ENCODE results near the gene FBH1. TPM values are rescaled to one million over a fixed set of nuclear protein-coding genes. Genes with fewer than 3 reads are reported as not detected.

Gene FBH1
- total RNA-seq, 1 donor from 2014 or later: 54.5 TPM

- no peak overlapping the region for H3K4me3 ChIP-seq (ENCODE audit: low read depth, low read length)
- FAIRE-seq (no peak), DNase-seq (ENCODE audit: low read depth) (no peak)
- H3K36me3 ChIP-seq (ENCODE audit: control insufficient read depth, insufficient read depth, low read length): no peaks in the 10 kb centered on the region
- no peaks in the 10 kb centered on the region for H3K27me3 ChIP-seq (ENCODE audit: control insufficient read depth, insufficient read depth, low read length)
- no peak for TF ChIP-seq CTCF (IDR thresholded peaks at IDR 0.05; ENCODE audit: insufficient read depth, low read length, severe bottlenecking)
Observed at GRCh38 chr10:5981529-5981928, 91.5 kb downstream of the FBH1 start.

DNA sequence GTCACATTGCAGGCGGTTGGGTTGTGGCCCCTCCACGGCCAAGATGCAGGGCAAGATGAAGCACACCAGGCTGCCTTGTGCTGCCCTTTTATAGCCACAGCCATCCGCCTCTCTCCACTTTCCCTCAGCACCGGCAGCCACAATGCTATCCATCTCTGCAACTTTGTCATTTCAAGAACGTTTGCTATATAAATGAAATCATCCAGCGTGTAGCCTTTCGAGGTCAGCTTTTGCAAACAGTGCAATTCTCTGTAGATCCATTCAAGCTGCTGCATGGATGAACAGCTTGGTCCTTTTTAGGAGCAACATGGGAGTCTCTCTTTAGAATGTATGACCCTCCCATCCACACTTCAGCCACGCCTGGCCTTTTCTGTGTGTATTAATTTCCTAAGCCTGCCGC is 93.7 kb downstream of the FBH1 start:
- Histone ChIP-seq H3K27me3 (ENCODE audit: control insufficient read depth, insufficient read depth, low read length) (no peaks in the 10 kb centered on the region), H3K36me3 (ENCODE audit: control insufficient read depth, insufficient read depth, low read length) (no peaks in the 10 kb centered on the region), H3K4me3 (ENCODE audit: low read depth, low read length) (no peak overlapping the region)
- no peak for FAIRE-seq
- no peak for DNase-seq (ENCODE audit: low read depth)
- TF ChIP-seq CTCF (IDR thresholded peaks at IDR 0.05; ENCODE audit: insufficient read depth, low read length, severe bottlenecking): no peak

- DNase-seq (ENCODE audit: low read depth) (no peak), FAIRE-seq (no peak)
- Histone ChIP-seq H3K36me3 (ENCODE audit: control insufficient read depth, insufficient read depth, low read length) (no peaks in the 10 kb centered on the region), H3K27me3 (ENCODE audit: control insufficient read depth, insufficient read depth, low read length) (no peaks in the 10 kb centered on the region), H3K4me3 (ENCODE audit: low read depth, low read length) (no peak overlapping the region)
- TF ChIP-seq CTCF (IDR thresholded peaks at IDR 0.05; ENCODE audit: insufficient read depth, low read length, severe bottlenecking): no peak
Observed at GRCh38 chr10:5985029-5985428, 95.0 kb downstream of the FBH1 start.

Other genes starting within 250 kb of the FBH1 start
- gene ASB13, start 223.6 kb upstream of the FBH1 start, total RNA-seq: 14.5 TPM in 2 replicates
- 52.1 and 54.8 TPM in 2 replicates for gene TASOR2, start 205.4 kb upstream of the FBH1 start, total RNA-seq
- 253 and 395 TPM in 2 replicates for gene GDI2, start 76.8 kb upstream of the FBH1 start, total RNA-seq
- gene ANKRD16, start 350 bp upstream of the FBH1 start, total RNA-seq: 5.2 and 5.3 TPM in 2 replicates
- gene IL15RA, start 87.3 kb downstream of the FBH1 start, total RNA-seq: 0.51 and 0.79 TPM in 2 replicates
- gene IL2RA, start 172.1 kb downstream of the FBH1 start, total RNA-seq: not detected in 2 replicates
- gene RBM17, start 198.8 kb downstream of the FBH1 start, total RNA-seq: 33.2 and 45.4 TPM in 2 replicates